Activated CD4-positive, alpha-beta T cell treated with anti-CD3 and anti-CD28 coated beads, Interleukin-2, amount 10 ng/mL, durations not matched to agents 24 days and 14 days (primary cell): ENCODE results near the gene RBM38. TPM values are rescaled to one million over a fixed set of nuclear protein-coding genes. Genes with fewer than 3 reads are reported as not detected.
"Not testable (repeated sequence)": the region's sequence is repeated elsewhere in the genome, so short reads cannot be mapped to it uniquely, and the experiment has no call there.

ENCODE experiments used
- DNase-seq: peaks from one replicate; pipeline ENCODE4 v3.0.0; 2022
- H3K27ac Mint-ChIP-seq: one replicate; pipeline ENCODE4 v1.8.0; 2022; ENCODE audit warnings: mild to moderate bottlenecking, mixed read lengths
- H3K27me3 Mint-ChIP-seq: one replicate; pipeline ENCODE4 v1.8.0; 2022; ENCODE audit warnings: mixed read lengths
- H3K36me3 Mint-ChIP-seq: one replicate; pipeline ENCODE4 v1.8.0; 2022; ENCODE audit warnings: low read depth, mild to moderate bottlenecking, mixed read lengths
- H3K4me1 Mint-ChIP-seq: one replicate; pipeline ENCODE4 v1.8.0; 2021; ENCODE audit warnings: mixed read lengths
- H3K4me3 Mint-ChIP-seq: one replicate; pipeline ENCODE4 v1.8.0; 2022; ENCODE audit warnings: mild to moderate bottlenecking, moderate library complexity, mixed read lengths
- H3K9me3 Mint-ChIP-seq: one replicate; pipeline ENCODE4 v1.8.0; 2021; ENCODE audit warnings: mixed read lengths
- intact Hi-C: fragments of 100-400 bp; cut with micrococcal nuclease; formaldehyde crosslinking; loops from one replicate; pipeline ENCODE4 v1.15.1; 2023
- total RNA-seq: library from RNA; stranded (reverse); gene quantifications from 2 replicates; pipeline ENCODE4 v1.2.3, GENCODE V29; 2022

The RBM38 gene
- 100 and 103 TPM in 2 replicates for total RNA-seq

GRCh38 chr20:57390604-57391438, at the start of gene RBM38:
TSS of gene RBM38 (plus strand) at chr20:57391396. CDS start at chr20:57391582, 186 bp downstream.
- Mint-ChIP-seq H3K27ac (peak within 1 kb of the TSS; percentile 98), H3K27me3 (no peaks in the 10 kb centered on the region), H3K36me3 (peaks cover 36% of the 10 kb centered on the region), H3K4me1 (peaks cover 30% of the 10 kb centered on the region), H3K9me3 (no peaks in the 10 kb centered on the region), H3K4me3 (peak within 1 kb of the TSS; percentile 88)
- intact Hi-C loops: loop anchor here (1.0 to 10.0 kb wide), 4 partner anchors 40 to 1654 kb away; partner anchors contain the start of genes PRELID3B, RAE1 and VAPB
- peak; percentile 93 for DNase-seq

GRCh38 chr20:57341663-57342062, 49.5 kb upstream of the RBM38 start:
- H3K9me3 Mint-ChIP-seq: no peaks in the 10 kb centered on the region
- H3K4me3 Mint-ChIP-seq: no peak overlapping the region
- DNase-seq: no peak
- no peak overlapping the region for H3K27ac Mint-ChIP-seq
- intact Hi-C loops: no loop called here
- peaks cover 3% of the 10 kb centered on the region for H3K4me1 Mint-ChIP-seq
- peaks cover 35% of the 10 kb centered on the region for H3K27me3 Mint-ChIP-seq
- no peaks in the 10 kb centered on the region for H3K36me3 Mint-ChIP-seq

- Mint-ChIP-seq H3K4me1 (peaks cover 3% of the 10 kb centered on the region), H3K4me3 (no peak overlapping the region), H3K27ac (no peak overlapping the region), H3K27me3 (peaks cover 33% of the 10 kb centered on the region), H3K9me3 (no peaks in the 10 kb centered on the region), H3K36me3 (no peaks in the 10 kb centered on the region)
- intact Hi-C loops: no loop called here
- no peak for DNase-seq
Measured at GRCh38 chr20:57342829-57343228, 48.4 kb upstream of the RBM38 start.

GRCh38 chr20:57346477-57346876, 44.7 kb upstream of the RBM38 start:
- DNase-seq: peak; percentile 92
- no peak overlapping the region for H3K4me3 Mint-ChIP-seq

GRCh38 chr20:57347393-57347792, 43.8 kb upstream of the RBM38 start:
- Mint-ChIP-seq H3K27me3 (peaks cover 19% of the 10 kb centered on the region), H3K4me3 (no peak overlapping the region), H3K4me1 (peaks cover 22% of the 10 kb centered on the region), H3K36me3 (peaks cover 5% of the 10 kb centered on the region), H3K9me3 (no peaks in the 10 kb centered on the region), H3K27ac (no peak overlapping the region)
- peak; percentile 43 for DNase-seq
- intact Hi-C loops: no loop called here

More at GRCh38 chr20:57346477-57346876, 44.7 kb upstream of the RBM38 start:
- Mint-ChIP-seq H3K27me3 (peaks cover 28% of the 10 kb centered on the region), H3K36me3 (no peaks in the 10 kb centered on the region), H3K9me3 (no peaks in the 10 kb centered on the region), H3K27ac (no peak overlapping the region), H3K4me1 (peaks cover 13% of the 10 kb centered on the region)
- intact Hi-C loops: loop anchor here (1.0 kb wide), 2 partner anchors 254 to 796 kb away; no protein-coding TSS in a partner anchor

- H3K27ac Mint-ChIP-seq, H3K9me3 Mint-ChIP-seq, H3K4me3 Mint-ChIP-seq, DNase-seq, intact Hi-C loops: not testable (repeated sequence)
- H3K36me3 Mint-ChIP-seq: peaks cover 11% of the 10 kb centered on the region
- H3K27me3 Mint-ChIP-seq: peaks cover 12% of the 10 kb centered on the region
- H3K4me1 Mint-ChIP-seq: peaks cover 27% of the 10 kb centered on the region
Measured at GRCh38 chr20:57348200-57348921, 42.8 kb upstream of the RBM38 start.

GRCh38 chr20:57348922-57349574, 42.1 kb upstream of the RBM38 start:
- Mint-ChIP-seq H3K36me3 (peaks cover 16% of the 10 kb centered on the region), H3K27ac (peak overlapping the region; percentile 22), H3K4me1 (peaks cover 29% of the 10 kb centered on the region), H3K27me3 (peaks cover 12% of the 10 kb centered on the region), H3K4me3 (peak overlapping the region; percentile 49)
- DNase-seq: peak; percentile 70
- H3K9me3 Mint-ChIP-seq, intact Hi-C loops: not testable (repeated sequence)

- peaks cover 8% of the 10 kb centered on the region for H3K27me3 Mint-ChIP-seq
- intact Hi-C loops: loop anchor here (2.0 to 10.0 kb wide), 3 partner anchors 31 to 955 kb away; partner anchors contain the start of genes AURKA and CSTF1
- DNase-seq: no peak
- H3K4me1 Mint-ChIP-seq: peaks cover 29% of the 10 kb centered on the region
- H3K27ac Mint-ChIP-seq: peak overlapping the region; percentile 66
- H3K9me3 Mint-ChIP-seq: no peaks in the 10 kb centered on the region
- H3K4me3 Mint-ChIP-seq: peak overlapping the region; percentile 72
- H3K36me3 Mint-ChIP-seq: peaks cover 26% of the 10 kb centered on the region
Measured at GRCh38 chr20:57350081-57350710, 41.0 kb upstream of the RBM38 start.

- peaks cover 31% of the 10 kb centered on the region for H3K4me1 Mint-ChIP-seq
- H3K27me3 Mint-ChIP-seq, H3K9me3 Mint-ChIP-seq, DNase-seq: not testable (repeated sequence)
- peak overlapping the region; percentile 94 for H3K27ac Mint-ChIP-seq
- H3K36me3 Mint-ChIP-seq: peaks cover 29% of the 10 kb centered on the region
- intact Hi-C loops: loop anchor here (1.0 to 10.0 kb wide), 5 partner anchors 30 to 956 kb away; partner anchors contain the start of genes AURKA, CSTF1 and PMEPA1
- H3K4me3 Mint-ChIP-seq: peak overlapping the region; percentile 95
Measured at GRCh38 chr20:57350726-57351041, 40.5 kb upstream of the RBM38 start.

- DNase-seq: peak; percentile 98
- intact Hi-C loops: loop anchor here (1.0 to 10.0 kb wide), 5 partner anchors 30 to 956 kb away; partner anchors contain the start of genes AURKA, CSTF1 and PMEPA1
- peaks cover 33% of the 10 kb centered on the region for H3K36me3 Mint-ChIP-seq
- peaks cover 31% of the 10 kb centered on the region for H3K4me1 Mint-ChIP-seq
- H3K9me3 Mint-ChIP-seq: no peaks in the 10 kb centered on the region
- H3K27ac Mint-ChIP-seq: peak within 1 kb of the TSS; percentile 94
- H3K27me3 Mint-ChIP-seq: peaks cover 6% of the 10 kb centered on the region
- peak within 1 kb of the TSS; percentile 95 for H3K4me3 Mint-ChIP-seq
Measured at GRCh38 chr20:57351042-57351783, 40.0 kb upstream of the RBM38 start, which contains the start of gene RAE1. TSS of gene RAE1 (plus strand) at chr20:57351255. CDS start at chr20:57354039, 2,784 bp downstream.

GRCh38 chr20:57352305-57352704, 38.9 kb upstream of the RBM38 start:
- H3K27ac Mint-ChIP-seq: no peak overlapping the region
- H3K36me3 Mint-ChIP-seq: peaks cover 37% of the 10 kb centered on the region
- peak overlapping the region; percentile 95 for H3K4me3 Mint-ChIP-seq
- peaks cover 5% of the 10 kb centered on the region for H3K27me3 Mint-ChIP-seq
- H3K4me1 Mint-ChIP-seq: peaks cover 30% of the 10 kb centered on the region
- DNase-seq: no peak
- intact Hi-C loops: loop anchor here (10.0 kb wide), 1 partner anchor 958 kb away; the partner anchor contains the start of genes AURKA and CSTF1
- no peaks in the 10 kb centered on the region for H3K9me3 Mint-ChIP-seq

GRCh38 chr20:57353351-57353750, 37.8 kb upstream of the RBM38 start:
- no peaks in the 10 kb centered on the region for H3K9me3 Mint-ChIP-seq
- peak overlapping the region; percentile 28 for H3K4me3 Mint-ChIP-seq
- peaks cover 2% of the 10 kb centered on the region for H3K27me3 Mint-ChIP-seq
- DNase-seq: no peak
- peaks cover 30% of the 10 kb centered on the region for H3K4me1 Mint-ChIP-seq
- no peak overlapping the region for H3K27ac Mint-ChIP-seq
- H3K36me3 Mint-ChIP-seq: peaks cover 37% of the 10 kb centered on the region
- intact Hi-C loops: loop anchor here (10.0 kb wide), 1 partner anchor 959 kb away; the partner anchor contains the start of genes AURKA and CSTF1
